Nephron progenitor cell (in vitro differentiated cells): Measurements from ENCODE around the gene SSTR5.

Source experiments
- DNase-seq: peaks from one replicate; pipeline ENCODE4 v3.0.0; 2021
- H3K27ac Mint-ChIP-seq: 2 replicates; pipeline ENCODE4 v1.8.0; 2021; ENCODE audit warnings: mild to moderate bottlenecking, moderate library complexity, mixed read lengths
- H3K27me3 Mint-ChIP-seq: 2 replicates; pipeline ENCODE4 v1.8.0; 2021; ENCODE audit warnings: mild to moderate bottlenecking, low read depth, mixed read lengths; ENCODE audit not compliant: poor library complexity
- H3K36me3 Mint-ChIP-seq: 2 replicates; pipeline ENCODE4 v1.8.0; 2021; ENCODE audit warnings: low read depth, mixed read lengths
- H3K4me1 Mint-ChIP-seq: 2 replicates; pipeline ENCODE4 v1.8.0; 2021; ENCODE audit warnings: mixed read lengths
- H3K4me3 Mint-ChIP-seq: 2 replicates; pipeline ENCODE4 v1.8.0; 2021; ENCODE audit warnings: mild to moderate bottlenecking, moderate library complexity, mixed read lengths
- H3K9me3 Mint-ChIP-seq: 2 replicates; pipeline ENCODE4 v1.8.0; 2021; ENCODE audit warnings: mild to moderate bottlenecking, moderate library complexity, mixed read lengths
- CTCF ChIP-seq: fragments of 200-600 bp; sonication (generic); IDR thresholded peaks from 2 replicates; pipeline ENCODE4 v1.5.0; 2021; ENCODE audit warnings: antibody characterized with exemption

Gene SSTR5

DNA sequence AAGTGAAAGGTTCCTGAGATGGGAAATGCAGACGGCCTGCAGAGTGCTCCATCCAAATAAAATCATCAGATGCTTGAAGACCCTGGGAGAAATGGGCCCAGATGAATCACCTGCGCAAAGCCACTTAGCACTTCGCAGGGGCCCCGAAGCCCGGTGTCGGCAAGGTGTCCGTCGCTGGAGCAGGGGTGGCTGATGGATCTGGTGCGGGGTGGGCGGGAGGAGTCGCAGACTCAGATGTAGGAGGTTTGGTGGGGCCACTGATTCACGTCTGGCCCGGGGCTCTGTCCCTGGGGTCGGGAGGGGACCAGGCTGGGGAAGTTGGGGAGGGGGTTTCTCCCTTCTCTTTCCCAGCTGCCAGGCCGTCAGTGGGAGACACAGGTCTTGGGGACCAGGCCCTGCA lies 21.6 kb upstream of the SSTR5 start:
- no peaks in the 10 kb centered on the region for H3K36me3 Mint-ChIP-seq
- DNase-seq, result no peak
- no peak overlapping the region for H3K4me3 Mint-ChIP-seq
- no peak for TF ChIP-seq CTCF
- H3K27ac Mint-ChIP-seq, result no peak overlapping the region
- peaks cover 23% of the 10 kb centered on the region for H3K4me1 Mint-ChIP-seq
- H3K27me3 Mint-ChIP-seq, result no peaks in the 10 kb centered on the region
- H3K9me3 Mint-ChIP-seq, result no peaks in the 10 kb centered on the region

DNA sequence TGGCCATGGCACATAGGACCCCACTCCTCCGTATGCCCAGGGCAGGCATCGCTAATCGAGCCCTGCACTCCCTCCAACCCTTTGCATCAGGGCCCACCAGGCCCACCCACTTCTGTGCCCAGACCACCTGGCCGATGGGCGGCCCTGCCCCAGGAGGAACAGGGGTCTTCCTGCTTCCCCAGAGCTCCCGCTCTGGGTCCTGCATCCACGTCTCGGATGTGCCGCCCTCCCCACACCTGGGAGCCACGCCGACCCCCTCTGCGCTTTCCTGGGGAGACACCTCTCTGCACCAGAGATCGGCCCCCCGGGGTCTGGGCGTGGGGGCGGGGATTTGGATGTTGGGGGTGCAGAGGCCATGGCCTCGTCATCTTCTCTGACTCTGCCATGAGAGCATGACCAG lies 21.1 kb upstream of the SSTR5 start:
- H3K36me3 Mint-ChIP-seq, result no peaks in the 10 kb centered on the region
- H3K4me3 Mint-ChIP-seq, result no peak overlapping the region
- peaks cover 3% of the 10 kb centered on the region for H3K9me3 Mint-ChIP-seq
- peaks cover 23% of the 10 kb centered on the region for H3K4me1 Mint-ChIP-seq
- no peak overlapping the region for H3K27ac Mint-ChIP-seq
- no peak for TF ChIP-seq CTCF
- no peaks in the 10 kb centered on the region for H3K27me3 Mint-ChIP-seq
- DNase-seq, result no peak

DNA sequence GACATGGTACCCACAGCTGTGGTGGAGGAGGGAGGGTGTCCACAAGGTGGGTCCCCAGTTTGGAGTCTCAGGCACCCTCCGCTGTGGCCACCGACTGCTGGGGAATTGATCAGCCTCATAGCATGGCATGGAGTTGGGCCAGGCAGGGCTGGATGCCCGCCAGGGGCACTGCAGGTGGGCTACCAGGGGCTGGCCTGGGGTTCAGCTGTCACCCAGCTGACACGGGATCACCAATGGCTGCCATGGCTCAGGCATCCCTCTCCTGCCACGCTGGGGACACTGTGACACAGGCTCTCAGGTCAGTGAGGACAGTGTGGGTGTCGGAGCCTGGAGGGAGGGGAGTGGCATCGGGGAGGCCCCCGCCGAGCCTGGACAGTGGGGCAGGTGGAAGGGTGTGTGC lies 19.8 kb upstream of the SSTR5 start:
- Mint-ChIP-seq H3K36me3 (no peaks in the 10 kb centered on the region), H3K27me3 (no peaks in the 10 kb centered on the region)

GRCh38 chr16:1053121-1053521 lies 19.4 kb upstream of the SSTR5 start:
- no peak overlapping the region for H3K27ac Mint-ChIP-seq
- peaks cover 8% of the 10 kb centered on the region for H3K9me3 Mint-ChIP-seq

More for the DNA sequence above, 19.8 kb upstream of the SSTR5 start:
- H3K27ac Mint-ChIP-seq, result no peak overlapping the region
- DNase-seq, result no peak
- no peak overlapping the region for H3K4me3 Mint-ChIP-seq
- H3K4me1 Mint-ChIP-seq, result peaks cover 23% of the 10 kb centered on the region
- no peak for TF ChIP-seq CTCF
- H3K9me3 Mint-ChIP-seq, result peaks cover 8% of the 10 kb centered on the region

DNA sequence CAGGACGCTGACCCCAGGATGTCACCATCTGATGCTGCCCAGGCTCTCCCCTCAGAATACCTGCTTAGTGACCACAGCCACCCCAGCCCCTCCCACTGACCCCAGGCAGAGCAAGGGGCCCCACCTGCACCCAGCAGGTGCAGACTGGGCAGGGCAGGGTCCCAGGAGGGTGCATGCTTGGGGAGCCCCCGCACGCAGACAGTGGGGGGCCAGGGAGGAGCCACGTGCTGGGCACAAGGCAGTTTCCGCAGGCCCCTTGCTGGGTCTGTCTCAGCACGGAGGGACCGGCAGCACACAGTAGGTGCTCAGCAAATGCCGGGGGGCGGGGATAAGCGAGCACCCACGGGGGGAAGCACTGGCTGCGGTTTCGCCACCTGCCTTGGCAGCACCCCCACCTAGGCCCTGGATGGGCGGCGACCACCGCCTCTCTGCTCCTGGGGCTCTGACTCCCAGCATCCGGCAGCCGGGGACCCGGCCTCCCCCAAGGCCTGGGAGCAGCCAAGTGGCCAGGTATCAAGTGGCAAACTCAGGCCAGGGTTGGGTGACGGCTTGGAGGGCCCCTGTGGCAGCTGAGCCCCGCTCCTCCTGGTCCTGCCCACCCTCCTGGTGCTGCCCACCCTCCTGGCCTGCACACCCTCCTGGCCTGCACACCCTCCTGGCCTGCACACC lies 18.7 kb upstream of the SSTR5 start:
- no peak for DNase-seq
- Mint-ChIP-seq H3K36me3 (no peaks in the 10 kb centered on the region), H3K27ac (no peak overlapping the region), H3K4me1 (peaks cover 18% of the 10 kb centered on the region), H3K27me3 (no peaks in the 10 kb centered on the region), H3K9me3 (peaks cover 8% of the 10 kb centered on the region), H3K4me3 (no peak overlapping the region)
- TF ChIP-seq CTCF, result no peak

More at GRCh38 chr16:1053121-1053521, 19.4 kb upstream of the SSTR5 start:
- Mint-ChIP-seq H3K27me3 (no peaks in the 10 kb centered on the region), H3K36me3 (no peaks in the 10 kb centered on the region), H3K4me3 (no peak overlapping the region), H3K4me1 (peaks cover 20% of the 10 kb centered on the region)
- DNase-seq, result no peak
- no peak for TF ChIP-seq CTCF
